IPS-18a (cell line): ENCODE data around the gene CADM1.

Source experiments
- H3K27ac ChIP-seq: one replicate; pipeline ENCODE4 v1.5.1; 2013; ENCODE audit warnings: low read length
- H3K27me3 ChIP-seq: one replicate; pipeline ENCODE4 v1.6.1; 2013; ENCODE audit warnings: mild to moderate bottlenecking, low read length; ENCODE audit not compliant: control insufficient read depth, insufficient read depth
- H3K36me3 ChIP-seq: one replicate; pipeline ENCODE4 v1.6.1; 2013; ENCODE audit warnings: low read depth, low read length; ENCODE audit not compliant: control insufficient read depth
- H3K4me1 ChIP-seq: one replicate; pipeline ENCODE4 v1.6.1; 2013; ENCODE audit warnings: low read depth, low read length; ENCODE audit not compliant: control insufficient read depth
- H3K4me3 ChIP-seq: one replicate; pipeline ENCODE4 v1.5.1; 2013; ENCODE audit warnings: low read length
- H3K9ac ChIP-seq: one replicate; pipeline ENCODE4 v1.6.1; 2013; ENCODE audit warnings: mild to moderate bottlenecking, low read length, moderate library complexity
- H3K9me3 ChIP-seq: one replicate; pipeline ENCODE4 v1.6.1; 2013; ENCODE audit warnings: low read depth, low read length; ENCODE audit not compliant: control insufficient read depth

Gene CADM1

GRCh38 chr11:115455613-115456012 lies 48.6 kb downstream of the CADM1 start:
- no peaks in the 10 kb centered on the region for H3K36me3 ChIP-seq
- no peak overlapping the region for H3K27ac ChIP-seq
- no peaks in the 10 kb centered on the region for H3K27me3 ChIP-seq
- no peaks in the 10 kb centered on the region for H3K9me3 ChIP-seq
- peaks cover 17% of the 10 kb centered on the region for H3K4me1 ChIP-seq
- peak overlapping the region; percentile 21 for H3K4me3 ChIP-seq
- no peak overlapping the region for H3K9ac ChIP-seq

- Histone ChIP-seq H3K9ac (no peak overlapping the region), H3K4me1 (peaks cover 17% of the 10 kb centered on the region), H3K9me3 (no peaks in the 10 kb centered on the region), H3K36me3 (no peaks in the 10 kb centered on the region), H3K27me3 (no peaks in the 10 kb centered on the region), H3K4me3 (no peak overlapping the region), H3K27ac (no peak overlapping the region)
These were observed 49.7 kb downstream of the CADM1 start for GRCh38 chr11:115454525-115454924.

DNA sequence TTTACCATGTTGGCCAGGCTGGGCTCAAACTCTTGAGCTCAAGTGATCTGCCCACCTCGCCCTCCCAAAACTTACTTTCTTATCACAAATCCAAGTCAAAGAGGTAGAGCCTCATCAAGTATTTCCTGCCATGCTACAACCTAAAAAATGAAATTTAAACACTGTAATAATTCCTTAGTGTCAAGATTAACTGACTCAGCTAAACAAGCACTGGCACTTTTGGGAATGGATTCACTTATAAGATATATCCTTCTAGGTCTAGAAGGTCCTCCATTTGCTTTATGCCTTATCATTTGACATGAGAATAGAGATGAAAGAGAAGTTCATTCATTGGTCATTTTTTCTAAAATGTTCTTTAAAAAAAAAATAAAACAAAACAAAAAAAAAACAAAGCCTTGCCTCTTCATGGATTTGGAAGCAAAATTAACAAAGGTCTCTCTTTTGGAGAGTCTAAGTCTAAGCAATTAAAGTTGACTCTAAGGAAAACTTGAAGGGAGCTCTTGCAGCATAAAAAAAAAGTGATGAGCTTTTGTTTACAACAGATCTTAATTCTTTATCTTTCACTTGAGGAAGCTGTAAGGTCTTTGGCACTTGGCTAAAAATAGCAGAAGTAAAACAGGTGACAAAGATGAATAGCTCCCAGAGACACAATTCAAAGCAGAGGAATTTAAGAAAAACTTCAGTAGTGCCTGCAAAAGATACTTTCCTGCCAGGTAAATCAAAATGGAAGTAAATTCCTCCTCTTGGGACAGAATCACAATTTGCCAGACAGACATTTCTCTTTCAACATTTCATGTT lies 50.3 kb downstream of the CADM1 start:
- no peak overlapping the region for H3K9ac ChIP-seq
- no peaks in the 10 kb centered on the region for H3K9me3 ChIP-seq
- no peak overlapping the region for H3K4me3 ChIP-seq
- no peaks in the 10 kb centered on the region for H3K36me3 ChIP-seq
- H3K27ac ChIP-seq = no peak overlapping the region
- H3K27me3 ChIP-seq = no peaks in the 10 kb centered on the region
- H3K4me1 ChIP-seq = peaks cover 17% of the 10 kb centered on the region

- Histone ChIP-seq H3K9me3 (no peaks in the 10 kb centered on the region), H3K4me3 (no peak overlapping the region), H3K27me3 (no peaks in the 10 kb centered on the region), H3K9ac (no peak overlapping the region), H3K27ac (no peak overlapping the region), H3K36me3 (no peaks in the 10 kb centered on the region), H3K4me1 (peaks cover 17% of the 10 kb centered on the region)
These were observed 52.0 kb downstream of the CADM1 start for GRCh38 chr11:115452241-115452640.

- Histone ChIP-seq H3K4me3 (no peak overlapping the region), H3K9ac (no peak overlapping the region), H3K9me3 (no peaks in the 10 kb centered on the region), H3K27ac (no peak overlapping the region), H3K27me3 (no peaks in the 10 kb centered on the region), H3K36me3 (no peaks in the 10 kb centered on the region), H3K4me1 (peaks cover 10% of the 10 kb centered on the region)
These were observed 53.7 kb downstream of the CADM1 start for GRCh38 chr11:115450519-115450918.

- H3K36me3 ChIP-seq = no peaks in the 10 kb centered on the region
- no peak overlapping the region for H3K4me3 ChIP-seq
- H3K4me1 ChIP-seq = no peaks in the 10 kb centered on the region
- H3K9me3 ChIP-seq = no peaks in the 10 kb centered on the region
- H3K9ac ChIP-seq = no peak overlapping the region
- H3K27ac ChIP-seq = no peak overlapping the region
- H3K27me3 ChIP-seq = no peaks in the 10 kb centered on the region
These were observed 56.8 kb downstream of the CADM1 start for GRCh38 chr11:115447273-115447864.

DNA sequence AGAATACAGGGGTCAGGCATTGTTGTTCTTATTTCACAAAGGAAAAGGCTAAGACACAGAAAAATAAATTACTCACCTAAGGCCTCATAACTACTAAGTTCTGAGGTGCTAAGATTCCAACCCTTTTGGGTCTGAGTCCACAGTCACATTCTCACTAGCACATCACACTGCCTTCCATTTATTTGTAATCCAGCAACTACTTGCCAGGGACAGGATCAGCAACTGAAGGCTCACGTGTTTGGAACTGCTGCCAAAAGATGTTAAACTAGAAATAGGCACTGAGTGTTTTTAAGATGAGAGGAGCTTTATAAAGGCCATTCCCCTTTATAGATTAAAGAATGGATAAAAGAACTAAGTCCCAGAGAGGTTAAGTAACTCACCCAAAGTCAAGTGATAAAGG lies 58.0 kb downstream of the CADM1 start:
- Histone ChIP-seq H3K4me1 (no peaks in the 10 kb centered on the region), H3K9me3 (no peaks in the 10 kb centered on the region), H3K36me3 (no peaks in the 10 kb centered on the region), H3K27ac (no peak overlapping the region), H3K27me3 (no peaks in the 10 kb centered on the region), H3K4me3 (no peak overlapping the region), H3K9ac (no peak overlapping the region)

- Histone ChIP-seq H3K36me3 (no peaks in the 10 kb centered on the region), H3K27me3 (peaks cover 3% of the 10 kb centered on the region), H3K9me3 (no peaks in the 10 kb centered on the region)
These were observed 59.7 kb downstream of the CADM1 start for GRCh38 chr11:115444542-115444941.

DNA sequence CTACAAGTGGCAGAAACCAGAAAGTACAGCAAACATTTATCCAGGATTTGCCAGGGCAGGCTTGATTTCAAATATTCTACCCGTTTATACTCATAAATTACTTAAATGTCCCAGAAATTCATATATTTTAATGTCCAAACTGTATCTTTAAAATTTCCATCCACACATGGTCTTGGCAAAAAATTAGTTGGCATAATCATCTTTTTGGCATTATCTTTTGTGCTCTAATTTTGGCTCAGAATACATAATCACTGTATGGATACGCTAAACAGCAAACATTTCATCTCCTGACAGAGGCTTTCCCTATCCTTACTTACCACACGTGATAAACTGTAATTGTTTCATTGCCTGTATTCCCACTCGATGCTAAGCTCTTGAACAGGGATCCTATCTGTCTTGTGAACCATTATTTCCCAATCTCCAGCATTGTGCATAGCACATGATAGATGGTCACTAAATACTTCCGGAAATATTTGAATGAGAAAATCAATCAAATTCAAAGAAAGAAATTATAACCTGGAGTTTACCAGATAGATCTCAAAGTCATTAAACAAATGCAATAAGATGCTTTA lies 64.2 kb downstream of the CADM1 start:
- Histone ChIP-seq H3K4me3 (no peak overlapping the region), H3K9ac (no peak overlapping the region), H3K9me3 (no peaks in the 10 kb centered on the region), H3K27me3 (peaks cover 14% of the 10 kb centered on the region), H3K36me3 (no peaks in the 10 kb centered on the region), H3K27ac (no peak overlapping the region), H3K4me1 (peaks cover 8% of the 10 kb centered on the region)

More at GRCh38 chr11:115444542-115444941, 59.7 kb downstream of the CADM1 start:
- Histone ChIP-seq H3K9ac (no peak overlapping the region), H3K27ac (no peak overlapping the region), H3K4me3 (no peak overlapping the region), H3K4me1 (no peaks in the 10 kb centered on the region)

- Histone ChIP-seq H3K4me1 (peaks cover 8% of the 10 kb centered on the region), H3K27me3 (peaks cover 14% of the 10 kb centered on the region), H3K9ac (no peak overlapping the region), H3K36me3 (no peaks in the 10 kb centered on the region), H3K27ac (no peak overlapping the region), H3K4me3 (no peak overlapping the region), H3K9me3 (no peaks in the 10 kb centered on the region)
These were observed 64.8 kb downstream of the CADM1 start for GRCh38 chr11:115439385-115439784.

DNA sequence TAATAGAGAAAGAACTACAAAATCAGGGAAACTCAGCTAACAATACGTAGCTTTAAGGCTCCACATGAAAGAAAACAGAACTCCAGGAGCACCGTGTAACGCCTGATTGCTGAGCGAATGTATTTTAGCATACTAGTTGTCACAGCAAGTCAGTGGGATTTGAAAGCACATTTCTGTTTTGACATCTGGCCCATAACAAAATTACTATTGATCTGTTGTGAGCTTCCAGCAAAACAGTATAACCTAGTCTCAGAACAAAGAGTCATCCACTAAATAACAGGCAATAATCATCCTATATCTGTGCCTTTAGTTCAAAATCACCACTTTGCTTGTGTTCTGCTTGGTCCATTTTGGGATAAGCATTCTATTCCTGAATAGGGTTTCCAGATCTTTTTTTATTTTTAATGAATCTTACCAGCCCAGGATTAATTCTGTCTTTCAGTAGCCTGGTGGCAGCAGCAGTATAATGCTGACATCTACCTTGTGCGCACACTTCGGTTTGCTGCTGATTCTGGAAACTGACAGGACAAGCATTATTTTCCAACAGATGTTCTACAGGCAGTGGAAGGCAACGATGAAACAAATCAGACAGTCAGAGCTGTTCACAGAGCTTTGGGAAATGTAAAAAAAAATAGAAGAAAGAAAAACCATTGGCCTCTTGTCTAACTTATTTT lies 66.2 kb downstream of the CADM1 start:
- H3K9me3 ChIP-seq = no peaks in the 10 kb centered on the region
- no peak overlapping the region for H3K27ac ChIP-seq
- H3K4me1 ChIP-seq = peaks cover 8% of the 10 kb centered on the region
- no peaks in the 10 kb centered on the region for H3K36me3 ChIP-seq
- H3K27me3 ChIP-seq = peaks cover 14% of the 10 kb centered on the region
- H3K9ac ChIP-seq = no peak overlapping the region
- H3K4me3 ChIP-seq = no peak overlapping the region
